GM18519 (cell line): ENCODE measurements around the gene KRTAP4-6.
"Not testable (repeated sequence)": the region's sequence is repeated elsewhere in the genome, so short reads cannot be mapped to it uniquely, and the experiment has no call there.

ENCODE experiments used
- ATAC-seq: cut with Tn5 transposase; IDR thresholded peaks from one replicate; pipeline ENCODE4 v1.9.1; 2021; ENCODE audit warnings: mild to moderate bottlenecking, moderate library complexity; ENCODE audit not compliant: unreplicated experiment, low FRiP score

The KRTAP4-6 gene

DNA sequence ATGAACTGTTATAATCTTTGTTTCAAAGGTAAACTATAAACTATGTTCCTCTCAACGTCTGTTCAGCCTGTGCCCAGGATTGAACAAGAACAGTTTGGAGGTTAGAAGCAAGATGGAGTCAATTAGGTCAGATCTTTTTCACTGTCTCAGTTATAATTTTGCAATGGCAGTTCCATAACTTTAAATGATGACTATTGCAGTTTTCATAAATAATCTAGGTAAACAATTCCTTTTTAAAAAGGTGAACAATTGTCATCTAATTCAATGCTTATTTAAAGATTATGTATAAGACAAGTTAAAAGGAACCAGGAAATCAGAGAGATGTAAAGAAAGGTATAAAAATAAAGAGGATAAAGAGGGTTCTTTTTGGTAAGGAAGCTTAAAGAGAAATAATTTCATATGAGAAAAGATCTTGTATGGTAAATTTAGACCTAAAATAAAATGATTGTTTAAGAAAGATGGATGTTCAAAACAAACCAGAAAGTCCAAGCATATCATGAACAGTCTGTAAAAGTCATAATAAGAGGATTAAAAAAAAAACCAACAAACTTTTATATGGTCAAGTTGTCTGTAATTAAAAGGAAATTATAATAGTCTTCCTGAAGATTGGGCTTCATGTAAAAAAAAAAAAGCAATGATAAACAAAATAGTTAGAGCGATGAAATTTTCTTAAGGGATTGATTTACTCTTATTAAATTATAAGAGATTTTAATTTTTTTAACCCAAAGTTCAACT lies 29.0 kb downstream of the KRTAP4-6 start:
- ATAC-seq: no peak

DNA sequence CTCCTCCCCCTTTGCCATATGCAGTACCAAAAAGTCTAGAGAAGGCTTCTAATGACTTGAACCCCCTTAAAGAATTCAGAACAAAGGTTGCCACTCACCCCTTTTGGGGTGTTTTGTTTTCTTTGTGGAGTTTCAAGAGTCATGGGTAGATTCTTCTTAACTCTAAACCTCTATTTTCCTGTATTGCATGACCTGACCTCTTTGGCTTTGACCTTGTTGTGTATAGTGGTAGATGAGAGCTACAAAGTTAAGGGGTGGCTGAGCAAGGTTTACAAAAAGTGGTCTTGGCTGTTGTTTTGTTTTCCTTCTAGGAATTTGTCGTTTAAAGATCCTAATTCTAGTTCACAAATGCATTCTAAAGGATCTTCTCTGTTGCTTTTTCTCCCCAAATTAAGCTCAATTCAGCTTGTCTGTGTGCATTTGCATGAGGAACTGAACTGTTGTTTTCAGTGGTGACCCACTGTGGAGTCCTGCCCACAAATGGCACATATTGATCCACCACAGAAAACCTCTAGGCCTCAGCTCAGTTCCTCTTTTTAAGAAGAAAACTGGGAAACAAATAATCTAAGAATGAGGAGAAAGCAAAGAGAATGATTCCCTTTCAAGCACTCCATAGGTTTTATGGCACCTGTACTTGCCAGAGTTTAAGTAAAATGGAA lies 31.5 kb downstream of the KRTAP4-6 start:
- not testable (repeated sequence) for ATAC-seq

DNA sequence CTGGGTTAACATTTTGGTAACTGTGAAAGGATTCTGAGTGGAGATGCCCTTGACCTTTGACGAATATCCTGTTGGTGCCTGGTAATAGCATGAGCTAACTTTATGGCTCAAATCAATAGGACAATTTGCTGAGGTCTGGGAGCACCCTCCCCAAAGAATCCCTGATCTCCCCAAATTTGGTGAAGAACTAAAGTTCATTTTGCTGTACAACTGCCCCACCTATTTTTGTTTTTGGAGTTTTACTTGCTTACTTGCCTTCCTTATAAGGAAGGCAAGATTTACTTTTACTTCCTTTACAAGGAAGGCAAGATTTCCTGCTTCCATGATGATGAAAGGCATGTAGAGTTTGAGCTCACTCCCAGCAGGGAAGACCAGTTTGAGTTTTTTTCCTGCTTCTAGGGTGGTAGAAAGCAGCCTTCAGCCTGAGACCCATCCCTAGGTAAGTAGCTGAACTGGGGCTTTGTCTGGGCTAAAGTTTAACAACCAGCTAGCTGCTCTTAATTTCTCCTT lies 32.3 kb downstream of the KRTAP4-6 start:
- no peak for ATAC-seq

DNA sequence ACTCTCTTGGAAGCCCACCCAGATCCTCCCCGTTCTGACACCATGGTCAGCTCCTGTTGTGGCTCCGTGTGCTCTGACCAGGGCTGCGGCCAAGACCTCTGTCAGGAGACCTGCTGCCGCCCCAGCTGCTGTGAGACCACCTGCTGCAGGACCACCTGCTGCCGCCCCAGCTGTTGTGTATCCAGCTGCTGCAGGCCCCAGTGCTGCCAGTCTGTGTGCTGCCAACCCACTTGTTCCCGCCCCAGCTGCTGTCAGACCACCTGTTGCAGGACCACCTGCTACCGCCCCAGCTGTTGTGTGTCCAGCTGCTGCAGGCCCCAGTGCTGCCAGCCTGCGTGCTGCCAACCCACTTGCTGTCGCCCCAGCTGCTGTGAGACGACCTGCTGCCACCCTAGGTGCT lies 35.0 kb downstream of the KRTAP4-6 start, which contains the start of gene KRTAP4-9:
Gene KRTAP4-9 (plus strand): TSS at position 43 of the 400 bp plus-strand sequence. CDS start 0 bp downstream, at position 43.
- ATAC-seq: not testable (repeated sequence)

DNA sequence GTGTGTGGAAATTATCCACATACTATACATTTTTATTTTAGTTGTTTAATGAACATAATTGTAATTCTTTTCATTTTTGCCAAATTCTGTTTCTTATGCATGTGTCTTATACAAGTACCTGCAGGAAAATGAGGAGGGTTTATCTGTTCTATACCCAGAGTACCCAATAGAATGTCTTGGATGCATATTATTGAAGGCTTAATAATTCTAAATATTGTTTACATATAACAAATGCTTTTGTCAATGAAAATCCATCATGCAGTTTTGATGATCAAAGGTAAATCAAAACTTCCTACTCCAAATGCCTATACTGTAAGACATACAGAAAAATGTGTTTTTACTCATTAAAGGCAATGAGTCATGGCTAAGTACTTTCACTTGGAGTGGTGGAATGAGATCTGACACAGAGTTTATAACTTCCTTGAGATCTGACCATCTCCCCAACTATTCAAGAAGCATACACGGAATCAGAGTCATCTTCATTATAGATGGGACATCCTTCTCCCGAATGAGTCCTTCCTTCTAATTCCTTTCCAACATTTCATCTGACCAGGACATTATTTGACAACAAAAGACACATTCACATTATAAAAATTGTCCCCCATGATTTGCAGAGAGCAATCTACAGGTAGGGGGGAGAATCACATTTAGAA lies 35.8 kb downstream of the KRTAP4-6 start:
- ATAC-seq: not testable (repeated sequence)

DNA sequence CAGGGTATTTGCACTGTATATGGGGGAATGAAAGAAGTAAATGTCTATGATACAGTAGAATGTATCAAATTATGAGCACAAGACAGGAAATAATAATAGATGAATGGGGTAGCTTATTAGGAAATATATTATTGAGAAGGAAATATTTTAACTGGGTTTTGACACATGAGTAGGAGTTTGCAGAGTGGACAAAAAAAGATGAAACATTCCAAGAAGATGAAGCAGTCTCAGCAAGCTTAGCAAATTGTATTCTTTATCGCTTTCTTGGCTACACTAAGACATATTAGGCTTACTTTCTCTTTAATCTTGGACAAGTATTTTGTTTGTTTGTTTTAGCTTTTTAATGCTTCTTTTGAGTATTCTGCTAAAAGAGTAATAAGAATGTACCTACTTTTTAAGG lies 36.4 kb downstream of the KRTAP4-6 start:
- no peak for ATAC-seq

DNA sequence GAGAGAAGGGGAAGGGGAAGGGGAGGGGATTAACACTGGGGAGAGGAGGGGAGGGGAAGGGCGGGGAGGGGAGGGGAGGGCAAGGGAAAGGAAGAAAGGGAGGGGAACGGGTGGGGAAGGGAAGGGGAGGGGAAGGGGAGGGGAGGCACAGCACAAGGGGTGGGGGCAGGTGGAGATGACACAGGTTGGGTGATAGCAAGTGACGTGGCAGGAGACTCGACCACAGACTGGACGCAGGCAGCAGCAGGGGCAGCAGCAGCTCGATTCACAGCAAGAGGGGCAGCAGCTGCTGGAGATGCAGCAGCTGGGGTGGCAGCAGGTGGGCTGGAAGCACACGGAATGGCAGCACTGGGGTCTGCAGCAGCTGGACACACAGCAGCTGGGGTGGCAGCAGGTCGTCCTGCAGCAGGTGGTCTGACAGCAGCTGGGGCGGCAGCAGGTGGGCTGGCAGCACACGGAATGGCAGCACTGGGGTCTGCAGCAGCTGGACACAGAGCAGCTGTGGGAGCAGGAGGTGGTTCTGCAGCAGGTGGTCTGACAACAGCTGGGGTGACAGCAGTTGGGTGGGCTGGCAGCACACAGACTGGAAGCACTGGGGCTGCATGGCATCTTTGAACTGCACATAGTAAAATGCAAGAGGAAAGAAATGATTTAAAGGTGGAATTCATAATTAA lies 38.6 kb downstream of the KRTAP4-6 start, which contains the start of gene KRTAP4-16:
Gene KRTAP4-16 (minus strand): TSS at position 624 of the 674 bp plus-strand sequence. CDS start 0 bp downstream, at position 624.
- no peak for ATAC-seq

DNA sequence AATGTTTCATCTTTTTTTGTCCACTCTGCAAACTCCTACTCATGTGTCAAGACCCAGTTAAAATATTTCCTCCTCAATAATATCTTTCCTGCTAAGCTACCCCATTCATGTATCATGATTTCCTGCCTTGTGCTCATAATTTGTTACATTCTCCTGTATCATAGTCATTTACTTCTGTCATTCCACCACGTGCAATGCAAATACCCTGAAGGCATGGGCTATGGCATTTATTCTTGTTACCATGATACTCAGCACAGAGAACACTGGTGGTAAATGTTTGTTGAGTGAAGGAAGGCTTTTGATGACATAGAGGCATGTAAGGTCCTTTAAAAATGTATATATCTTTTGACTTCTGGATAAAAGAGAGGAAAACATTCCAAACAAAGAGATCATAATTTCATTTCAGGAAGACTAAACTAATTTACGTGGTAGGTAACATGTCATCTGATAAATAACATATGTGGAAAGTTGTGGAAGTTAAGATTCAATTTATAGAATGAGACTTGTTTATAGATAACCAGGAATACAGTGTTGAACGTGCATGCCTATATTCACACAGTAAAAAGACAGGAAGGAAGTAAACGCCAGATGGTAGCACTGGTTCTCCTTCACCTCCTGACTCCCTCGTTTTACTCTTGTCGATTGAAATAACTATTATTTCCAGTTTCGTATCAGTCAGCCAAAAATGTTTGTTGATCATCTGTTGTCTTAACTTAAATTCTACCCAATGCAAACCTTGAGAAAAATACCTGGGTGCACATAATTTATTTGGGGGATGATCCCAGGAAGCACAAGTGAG lies 40.5 kb downstream of the KRTAP4-6 start:
- not testable (repeated sequence) for ATAC-seq

DNA sequence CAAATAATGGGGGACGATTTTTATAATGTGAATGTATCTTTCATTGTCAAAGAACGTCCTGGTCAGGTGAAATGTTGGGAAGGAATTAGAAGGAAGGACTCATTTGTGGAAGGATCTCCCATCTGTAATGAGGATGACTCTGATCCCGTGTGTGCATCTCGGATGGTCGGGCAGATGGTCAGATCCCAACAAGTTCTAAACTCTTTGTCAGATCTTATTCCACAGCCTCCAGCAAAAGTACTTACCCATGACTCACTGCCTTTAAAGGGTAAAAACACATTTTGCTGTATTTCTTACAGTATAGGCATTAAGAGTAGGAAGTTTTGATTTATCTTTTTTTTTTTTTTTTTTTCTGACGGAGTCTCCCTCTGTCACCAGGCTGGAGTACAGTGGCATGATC lies 41.9 kb downstream of the KRTAP4-6 start:
- ATAC-seq: no peak

DNA sequence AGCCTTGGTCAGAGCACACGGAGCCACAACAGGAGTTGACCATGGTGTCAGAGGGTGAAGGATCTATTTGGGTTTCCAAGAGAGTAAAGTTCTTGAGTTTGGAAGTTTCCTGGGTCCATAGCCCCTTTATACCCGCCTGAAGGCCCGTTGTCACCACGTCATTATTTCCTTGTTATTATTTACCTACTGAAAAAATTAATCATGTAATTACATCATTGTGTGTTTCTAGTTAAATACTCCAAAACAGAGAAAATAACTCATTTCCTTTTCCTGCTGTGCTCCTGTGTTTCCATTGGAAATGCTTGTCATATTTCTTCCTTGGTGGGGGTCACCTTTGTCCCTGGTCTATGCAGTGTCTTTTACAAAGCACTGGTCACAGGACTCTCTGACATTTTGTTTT lies 42.3 kb downstream of the KRTAP4-6 start, which contains the start of gene KRTAP4-8:
Gene KRTAP4-8 (minus strand): TSS at position 101 of the 400 bp plus-strand sequence. CDS start 58 bp downstream, at position 43.
- no peak for ATAC-seq

DNA sequence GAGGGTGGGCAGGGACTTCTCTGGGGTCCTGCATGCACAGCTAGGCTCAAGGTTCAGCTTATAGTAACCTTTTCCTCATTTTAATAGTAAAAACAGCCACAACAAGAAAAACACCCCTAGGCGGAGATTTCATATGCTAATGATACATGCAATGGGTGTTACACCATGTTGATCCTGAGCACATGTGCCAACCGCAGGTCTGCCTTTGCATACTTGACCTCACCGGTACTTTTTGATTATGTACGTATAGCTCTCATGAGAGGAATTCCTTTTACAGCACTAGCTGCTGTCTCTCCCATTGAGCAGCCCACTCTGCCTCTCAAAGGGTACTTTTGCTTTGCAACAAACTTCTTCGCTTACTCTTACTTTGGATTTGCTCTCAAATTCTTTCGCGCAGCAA lies 44.3 kb downstream of the KRTAP4-6 start:
- no peak for ATAC-seq
